ENCODE measurements around the gene S100A4. TPM values are rescaled to one million over a fixed set of nuclear protein-coding genes. Genes with fewer than 3 reads are reported as not detected.

Gene S100A4
- total RNA-seq, 1 donor from 2014 or later: 69.3 TPM

GRCh38 chr1:153570874-153571273, 25.3 kb upstream of the S100A4 start:
- Histone ChIP-seq H3K79me2 (ENCODE audit: insufficient read depth, low read length) (no peaks in the 10 kb centered on the region), H3K27ac (ENCODE audit: low read depth, low read length) (no peak overlapping the region), H3K36me3 (ENCODE audit: insufficient read depth, low read length) (no peaks in the 10 kb centered on the region), H3K4me3 (ENCODE audit: insufficient read depth, low read depth, low read length) (no peak overlapping the region), H3K9ac (ENCODE audit: low read length) (no peak overlapping the region), H3K9me3 (ENCODE audit: insufficient read depth, low read depth, low read length) (no peaks in the 10 kb centered on the region), H3K4me1 (ENCODE audit: insufficient read depth, low read length) (peaks cover 52% of the 10 kb centered on the region), H2AFZ (ENCODE audit: low read depth, low read length) (no peak overlapping the region), H4K20me1 (ENCODE audit: insufficient read depth, low read length) (no peaks in the 10 kb centered on the region), H3K27me3 (ENCODE audit: insufficient read depth, low read length) (no peaks in the 10 kb centered on the region), H3K4me2 (ENCODE audit: low read length) (no peak overlapping the region)
- no peaks in the 10 kb centered on the region for H3K27me3 Mint-ChIP-seq (ENCODE audit: low read depth, unreplicated experiment)
- TF ChIP-seq EZH2 (IDR thresholded peaks at IDR 0.05; ENCODE audit: insufficient read depth, low read length) (no peak), CTCF (IDR thresholded peaks at IDR 0.05; ENCODE audit: insufficient read depth, low read depth, low read length) (no peak)
- DNase-seq (ENCODE audit: low read depth): no peak
- H3K27ac Mint-ChIP-seq (ENCODE audit: unreplicated experiment): no peak overlapping the region
- no peak overlapping the region for H3K4me3 Mint-ChIP-seq (ENCODE audit: unreplicated experiment)
- peaks cover 34% of the 10 kb centered on the region for H3K4me1 Mint-ChIP-seq (ENCODE audit: low read depth, unreplicated experiment)
- no peak for FAIRE-seq
- H3K9me3 Mint-ChIP-seq (ENCODE audit: unreplicated experiment): peaks cover 2% of the 10 kb centered on the region
- H3K36me3 Mint-ChIP-seq (ENCODE audit: low read depth, unreplicated experiment): peaks cover 1% of the 10 kb centered on the region

- H3K36me3 Mint-ChIP-seq (ENCODE audit: low read depth, unreplicated experiment): peaks cover 1% of the 10 kb centered on the region
- TF ChIP-seq EZH2 (IDR thresholded peaks at IDR 0.05; ENCODE audit: insufficient read depth, low read length) (no peak), CTCF (IDR thresholded peaks at IDR 0.05; ENCODE audit: insufficient read depth, low read depth, low read length) (no peak)
- peaks cover 39% of the 10 kb centered on the region for H3K4me1 Mint-ChIP-seq (ENCODE audit: low read depth, unreplicated experiment)
- H3K9ac ChIP-seq (ENCODE audit: low read length): no peak overlapping the region
- H3K4me2 ChIP-seq (ENCODE audit: low read length): no peak overlapping the region
- DNase-seq (ENCODE audit: low read depth): no peak
- H3K36me3 ChIP-seq (ENCODE audit: insufficient read depth, low read length): no peaks in the 10 kb centered on the region
- H3K79me2 ChIP-seq (ENCODE audit: insufficient read depth, low read length): no peaks in the 10 kb centered on the region
- no peak overlapping the region for H2AFZ ChIP-seq (ENCODE audit: low read depth, low read length)
- no peaks in the 10 kb centered on the region for H3K9me3 ChIP-seq (ENCODE audit: insufficient read depth, low read depth, low read length)
- H3K4me3 ChIP-seq (ENCODE audit: insufficient read depth, low read depth, low read length): no peak overlapping the region
- no peak for FAIRE-seq
- no peaks in the 10 kb centered on the region for H4K20me1 ChIP-seq (ENCODE audit: insufficient read depth, low read length)
- peaks cover 2% of the 10 kb centered on the region for H3K9me3 Mint-ChIP-seq (ENCODE audit: unreplicated experiment)
- peaks cover 60% of the 10 kb centered on the region for H3K4me1 ChIP-seq (ENCODE audit: insufficient read depth, low read length)
- H3K27ac Mint-ChIP-seq (ENCODE audit: unreplicated experiment): no peak overlapping the region
- no peaks in the 10 kb centered on the region for H3K27me3 Mint-ChIP-seq (ENCODE audit: low read depth, unreplicated experiment)
- H3K27ac ChIP-seq (ENCODE audit: low read depth, low read length): no peak overlapping the region
- no peaks in the 10 kb centered on the region for H3K27me3 ChIP-seq (ENCODE audit: insufficient read depth, low read length)
- H3K4me3 Mint-ChIP-seq (ENCODE audit: unreplicated experiment): no peak overlapping the region
Measured at GRCh38 chr1:153569465-153569864, 23.9 kb upstream of the S100A4 start.

GRCh38 chr1:153568367-153569099, 22.9 kb upstream of the S100A4 start:
- Histone ChIP-seq H3K4me3 (ENCODE audit: insufficient read depth, low read depth, low read length) (peak overlapping the region; percentile 8), H3K36me3 (ENCODE audit: insufficient read depth, low read length) (no peaks in the 10 kb centered on the region), H3K27me3 (ENCODE audit: insufficient read depth, low read length) (no peaks in the 10 kb centered on the region), H3K4me1 (ENCODE audit: insufficient read depth, low read length) (peaks cover 60% of the 10 kb centered on the region), H3K9ac (ENCODE audit: low read length) (peak overlapping the region; percentile 82), H3K9me3 (ENCODE audit: insufficient read depth, low read depth, low read length) (no peaks in the 10 kb centered on the region), H3K79me2 (ENCODE audit: insufficient read depth, low read length) (no peaks in the 10 kb centered on the region), H3K4me2 (ENCODE audit: low read length) (peak overlapping the region; percentile 71), H2AFZ (ENCODE audit: low read depth, low read length) (peak overlapping the region; percentile 80), H4K20me1 (ENCODE audit: insufficient read depth, low read length) (no peaks in the 10 kb centered on the region), H3K27ac (ENCODE audit: low read depth, low read length) (peak overlapping the region; percentile 100)
- H3K27me3 Mint-ChIP-seq (ENCODE audit: low read depth, unreplicated experiment): no peaks in the 10 kb centered on the region
- H3K36me3 Mint-ChIP-seq (ENCODE audit: low read depth, unreplicated experiment): peaks cover 1% of the 10 kb centered on the region
- DNase-seq (ENCODE audit: low read depth) (peak; percentile 75), FAIRE-seq (no peak)
- peak overlapping the region; percentile 22 for H3K4me3 Mint-ChIP-seq (ENCODE audit: unreplicated experiment)
- peaks cover 40% of the 10 kb centered on the region for H3K4me1 Mint-ChIP-seq (ENCODE audit: low read depth, unreplicated experiment)
- H3K27ac Mint-ChIP-seq (ENCODE audit: unreplicated experiment): peak overlapping the region; percentile 98
- TF ChIP-seq CTCF (IDR thresholded peaks at IDR 0.05; ENCODE audit: insufficient read depth, low read depth, low read length) (peak; percentile 95), EZH2 (IDR thresholded peaks at IDR 0.05; ENCODE audit: insufficient read depth, low read length) (no peak)
- no peaks in the 10 kb centered on the region for H3K9me3 Mint-ChIP-seq (ENCODE audit: unreplicated experiment)

Measured in astrocyte (in vitro differentiated cells and primary cell).